Brain microvascular endothelial cell (primary cell): Measurements from ENCODE around the gene MIOX.

Source experiments
- DNase-seq: peaks from one replicate; pipeline ENCODE4 v3.0.0-alpha.2; 2020
- H3K27ac ChIP-seq: fragments of 250-450 bp; sonication (Bioruptor Pico); 2 replicates; pipeline ENCODE4 v1.5.1; 2020; ENCODE audit warnings: mild to moderate bottlenecking, moderate library complexity
- H3K27me3 ChIP-seq: fragments of 250-450 bp; sonication (Bioruptor Pico); replicated peaks from 2 replicates; pipeline ENCODE4 v1.5.1; 2020; ENCODE audit warnings: mild to moderate bottlenecking
- H3K36me3 ChIP-seq: fragments of 250-450 bp; sonication (Bioruptor Pico); replicated peaks from 2 replicates; pipeline ENCODE4 v1.5.1; 2020; ENCODE audit warnings: mild to moderate bottlenecking
- H3K4me3 ChIP-seq: 2 replicates; pipeline ENCODE4 v1.5.1; 2011; ENCODE audit warnings: low read depth, mild to moderate bottlenecking, control low read depth, low read length, moderate library complexity
- CTCF ChIP-seq: IDR thresholded peaks from 2 replicates; pipeline ENCODE4 v1.5.1; 2011; ENCODE audit warnings: low read depth, mild to moderate bottlenecking, moderate library complexity, low read length, control low read depth, inconsistent platforms; ENCODE audit errors: missing control alignments
- in situ Hi-C: cut with HindIII; loops from 2 replicates; pipeline ENCODE4 v1.10.0; 2017; ENCODE audit warnings: low sequenced_read_pairs, low pct_ligation_motif_present

Gene MIOX

DNA sequence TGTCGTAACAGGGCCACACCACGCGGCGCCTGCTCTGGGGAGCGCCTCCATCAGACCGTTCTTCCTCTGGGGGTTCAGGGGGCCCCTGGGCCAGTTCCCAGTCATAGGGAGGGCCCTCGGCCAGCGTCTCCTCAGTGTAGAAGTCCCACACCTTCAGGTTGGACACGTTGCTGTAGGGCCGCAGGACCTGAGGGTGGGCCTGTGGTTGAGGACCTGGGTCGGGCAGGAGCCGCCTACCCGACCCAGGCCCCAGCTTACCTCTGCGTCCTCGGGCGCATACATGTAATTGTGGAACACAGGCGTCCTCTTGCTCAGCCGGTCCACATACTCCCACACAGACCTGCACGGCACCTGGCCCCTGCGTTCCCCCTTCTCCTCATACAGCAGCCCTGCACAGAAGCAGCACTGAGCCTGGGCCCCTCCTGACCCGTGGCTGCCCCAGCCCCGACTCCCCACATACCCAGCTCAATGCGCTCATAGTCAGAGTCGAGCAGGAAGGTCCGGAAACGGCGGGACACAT lies 32.0 kb upstream of the MIOX start:
- no peak for DNase-seq
- in situ Hi-C loops, result no loop called here
- TF ChIP-seq CTCF, result no peak
- Histone ChIP-seq H3K4me3 (no peak overlapping the region), H3K27ac (no peak overlapping the region), H3K27me3 (no peaks in the 10 kb centered on the region), H3K36me3 (peaks cover 54% of the 10 kb centered on the region)

- Histone ChIP-seq H3K27me3 (no peaks in the 10 kb centered on the region), H3K4me3 (no peak overlapping the region), H3K27ac (no peak overlapping the region), H3K36me3 (peaks cover 53% of the 10 kb centered on the region)
- DNase-seq, result no peak
- no peak for TF ChIP-seq CTCF
- in situ Hi-C loops, result no loop called here
Measured at GRCh38 chr22:50455201-50455600, 31.5 kb upstream of the MIOX start.

GRCh38 chr22:50456026-50456425 lies 30.6 kb upstream of the MIOX start:
- no peak for DNase-seq
- no peak for TF ChIP-seq CTCF
- in situ Hi-C loops, result no loop called here
- Histone ChIP-seq H3K36me3 (peaks cover 58% of the 10 kb centered on the region), H3K27me3 (no peaks in the 10 kb centered on the region), H3K4me3 (no peak overlapping the region), H3K27ac (no peak overlapping the region)

GRCh38 chr22:50456466-50457234 lies 30.0 kb upstream of the MIOX start:
- peak; percentile 51 for TF ChIP-seq CTCF
- no peaks in the 10 kb centered on the region for H3K27me3 ChIP-seq
- DNase-seq, result no peak
- no peak overlapping the region for H3K4me3 ChIP-seq
- in situ Hi-C loops, result no loop called here
- H3K36me3 ChIP-seq, result peaks cover 64% of the 10 kb centered on the region
- H3K27ac ChIP-seq, result no peak overlapping the region

DNA sequence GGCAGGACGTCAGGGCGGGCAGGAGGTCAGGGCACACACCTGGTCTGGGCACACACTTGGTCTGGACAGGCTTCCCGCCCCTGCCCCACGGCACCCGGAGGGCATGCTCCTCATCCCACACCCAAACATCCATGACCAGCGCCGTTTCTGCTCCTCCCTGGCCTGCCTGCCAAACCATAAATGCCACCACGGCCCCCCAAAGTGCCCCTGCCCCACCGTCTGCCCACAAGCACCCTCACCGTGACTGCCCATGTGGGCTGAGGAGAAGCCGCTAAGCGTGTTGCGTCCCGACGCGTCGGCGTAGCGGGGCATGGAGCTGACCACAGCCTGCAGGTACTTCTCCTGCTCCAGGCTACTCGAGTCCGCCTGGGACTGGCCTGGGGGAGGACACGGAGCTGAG lies 27.6 kb upstream of the MIOX start:
- H3K27ac ChIP-seq, result no peak overlapping the region
- no peaks in the 10 kb centered on the region for H3K27me3 ChIP-seq
- DNase-seq, result no peak
- H3K4me3 ChIP-seq, result no peak overlapping the region
- in situ Hi-C loops, result no loop called here
- no peak for TF ChIP-seq CTCF
- H3K36me3 ChIP-seq, result peaks cover 75% of the 10 kb centered on the region
